ENCODE results near the gene GRK1.

Gene GRK1

GRCh38 chr13:113783200-113783881 lies 116.3 kb downstream of the GRK1 start:
- DNase-seq: no peak

- no peak for DNase-seq
Measured at GRCh38 chr13:113783966-113784644, 117.1 kb downstream of the GRK1 start.

- DNase-seq: no peak
Measured at GRCh38 chr13:113784645-113785024, 117.6 kb downstream of the GRK1 start.

- peak; percentile 83 for DNase-seq
Measured at GRCh38 chr13:113785051-113786010, 118.3 kb downstream of the GRK1 start.

- peak; percentile 48 for DNase-seq
Measured at GRCh38 chr13:113786262-113786841, 119.3 kb downstream of the GRK1 start.

All from HCEC 1CT (cell line).